KOPT-K1 (cell line): ENCODE results near the gene ATP6V0D1.

Source experiments
- H3K27ac ChIP-seq: fragments of 200-600 bp; sonication (generic); 2 replicates; pipeline ENCODE4 v1.5.1; 2016; ENCODE audit warnings: antibody characterized with exemption, mild to moderate bottlenecking, low read depth, low read length; ENCODE audit not compliant: poor library complexity, severe bottlenecking
- H3K36me3 ChIP-seq: fragments of 200-600 bp; sonication (generic); 2 replicates; pipeline ENCODE4 v1.5.1; 2017; ENCODE audit warnings: antibody characterized with exemption, mild to moderate bottlenecking, low read length, moderate library complexity; ENCODE audit not compliant: insufficient read depth
- H3K9me3 ChIP-seq: fragments of 200-600 bp; sonication (generic); 2 replicates; pipeline ENCODE4 v1.5.1; 2017; ENCODE audit warnings: antibody characterized with exemption, low read length, mild to moderate bottlenecking; ENCODE audit not compliant: insufficient read depth, poor library complexity, severe bottlenecking

The ATP6V0D1 gene

GRCh38 chr16:67482233-67482924 lies 1.4 kb upstream of the ATP6V0D1 start:
- Histone ChIP-seq H3K9me3 (no peaks in the 10 kb centered on the region), H3K36me3 (peaks cover 25% of the 10 kb centered on the region), H3K27ac (peak overlapping the region; percentile 92)

- Histone ChIP-seq H3K36me3 (peaks cover 25% of the 10 kb centered on the region), H3K9me3 (no peaks in the 10 kb centered on the region), H3K27ac (peak overlapping the region; percentile 92)
Observed at GRCh38 chr16:67481561-67482232, 740 bp upstream of the ATP6V0D1 start.

GRCh38 chr16:67477960-67478554 lies 2.9 kb downstream of the ATP6V0D1 start:
- Histone ChIP-seq H3K9me3 (no peaks in the 10 kb centered on the region), H3K36me3 (no peaks in the 10 kb centered on the region; the same call in 1 of the 2 replicates), H3K27ac (no peak overlapping the region)

- H3K27ac ChIP-seq: no peak overlapping the region
Observed at GRCh38 chr16:67474551-67475455, 6.2 kb downstream of the ATP6V0D1 start.

GRCh38 chr16:67471758-67472384 lies 9.1 kb downstream of the ATP6V0D1 start:
- Histone ChIP-seq H3K36me3 (no peaks in the 10 kb centered on the region; the same call in 1 of the 2 replicates), H3K9me3 (no peaks in the 10 kb centered on the region), H3K27ac (no peak overlapping the region)

More at GRCh38 chr16:67474551-67475455, 6.2 kb downstream of the ATP6V0D1 start:
- Histone ChIP-seq H3K36me3 (no peaks in the 10 kb centered on the region; the same call in 1 of the 2 replicates), H3K9me3 (no peaks in the 10 kb centered on the region)

- Histone ChIP-seq H3K36me3 (no peaks in the 10 kb centered on the region; the same call in 1 of the 2 replicates), H3K27ac (no peak overlapping the region), H3K9me3 (no peaks in the 10 kb centered on the region)
Observed at GRCh38 chr16:67470359-67470758, 10.6 kb downstream of the ATP6V0D1 start.

- no peak overlapping the region for H3K27ac ChIP-seq
- H3K36me3 ChIP-seq: no peaks in the 10 kb centered on the region
- H3K9me3 ChIP-seq: no peaks in the 10 kb centered on the region
Observed at GRCh38 chr16:67468731-67469130, 12.2 kb downstream of the ATP6V0D1 start.

- Histone ChIP-seq H3K36me3 (no peaks in the 10 kb centered on the region), H3K9me3 (no peaks in the 10 kb centered on the region), H3K27ac (no peak overlapping the region)
Observed at GRCh38 chr16:67466581-67466980, 14.4 kb downstream of the ATP6V0D1 start.

GRCh38 chr16:67464565-67464964 lies 16.4 kb downstream of the ATP6V0D1 start:
- H3K27ac ChIP-seq: no peak overlapping the region
- no peaks in the 10 kb centered on the region for H3K36me3 ChIP-seq
- no peaks in the 10 kb centered on the region for H3K9me3 ChIP-seq

GRCh38 chr16:67463691-67464090 lies 17.3 kb downstream of the ATP6V0D1 start:
- H3K9me3 ChIP-seq: no peaks in the 10 kb centered on the region
- no peak overlapping the region for H3K27ac ChIP-seq
- no peaks in the 10 kb centered on the region for H3K36me3 ChIP-seq

GRCh38 chr16:67463059-67463458 lies 17.9 kb downstream of the ATP6V0D1 start:
- no peaks in the 10 kb centered on the region for H3K36me3 ChIP-seq
- no peaks in the 10 kb centered on the region for H3K9me3 ChIP-seq
- no peak overlapping the region for H3K27ac ChIP-seq

GRCh38 chr16:67462279-67462655 lies 18.7 kb downstream of the ATP6V0D1 start:
- Histone ChIP-seq H3K36me3 (no peaks in the 10 kb centered on the region), H3K27ac (no peak overlapping the region), H3K9me3 (no peaks in the 10 kb centered on the region)

- H3K27ac ChIP-seq: no peak overlapping the region
- no peaks in the 10 kb centered on the region for H3K9me3 ChIP-seq
- H3K36me3 ChIP-seq: no peaks in the 10 kb centered on the region
Observed at GRCh38 chr16:67461600-67462278, 19.2 kb downstream of the ATP6V0D1 start.

- Histone ChIP-seq H3K36me3 (no peaks in the 10 kb centered on the region), H3K9me3 (no peaks in the 10 kb centered on the region), H3K27ac (no peak overlapping the region)
Observed at GRCh38 chr16:67460961-67461360, 20.0 kb downstream of the ATP6V0D1 start.
